Measurements from ENCODE around the gene GPC6. TPM values are rescaled to one million over a fixed set of nuclear protein-coding genes. Genes with fewer than 3 reads are reported as not detected.

Gene GPC6
- total and polyA plus RNA-seq, 4 donors: 5.0 to 37.4 (median 18.9) TPM

- H3K4me1 ChIP-seq (ENCODE audit: control insufficient read depth in 1 of 2, insufficient read depth in 2 of 2, low read length in 2 of 2): no peaks in the 10 kb centered on the region
- no peaks in the 10 kb centered on the region for H3K36me3 ChIP-seq (ENCODE audit: control insufficient read depth in 1 of 2, insufficient read depth in 2 of 2, low read length in 1 of 2)
- peaks cover 2% of the 10 kb centered on the region for H3K9me3 ChIP-seq (ENCODE audit: control insufficient read depth, low read length)
- intact Hi-C loops (cut with DNase I): no loop called here
- ATAC-seq (ENCODE audit: low FRiP score) (no peak), DNase-seq (no peak)
- H3K4me3 ChIP-seq (ENCODE audit: low read length in 2 of 2): no peak overlapping the region
- no peaks in the 10 kb centered on the region for H3K27me3 ChIP-seq (ENCODE audit: control insufficient read depth in 1 of 2, insufficient read depth in 2 of 2, low read length in 1 of 2)
- H3K27ac ChIP-seq (ENCODE audit: low read depth in 1 of 2, low read length in 2 of 2): no peak overlapping the region
Measured at GRCh38 chr13:94417294-94417693, 1190.7 kb downstream of the GPC6 start.

- WGBS, 2 donors: 36 to 59% methylated on average over 1 of the region's 1 CpG
- Histone ChIP-seq H3K9me3 (ENCODE audit: control insufficient read depth, low read length) (peaks cover 2% of the 10 kb centered on the region), H3K4me1 (ENCODE audit: control insufficient read depth in 1 of 2, insufficient read depth in 2 of 2, low read length in 2 of 2) (no peaks in the 10 kb centered on the region), H3K27me3 (ENCODE audit: control insufficient read depth in 1 of 2, insufficient read depth in 2 of 2, low read length in 1 of 2) (no peaks in the 10 kb centered on the region), H3K4me3 (ENCODE audit: low read length in 2 of 2) (no peak overlapping the region), H3K36me3 (ENCODE audit: control insufficient read depth in 1 of 2, insufficient read depth in 2 of 2, low read length in 1 of 2) (no peaks in the 10 kb centered on the region), H3K27ac (ENCODE audit: low read depth in 1 of 2, low read length in 2 of 2) (no peak overlapping the region)
- intact Hi-C loops (cut with DNase I): no loop called here
- no peak for ATAC-seq (ENCODE audit: low FRiP score)
- no peak for DNase-seq
Measured at GRCh38 chr13:94419304-94419924, 1192.8 kb downstream of the GPC6 start.

DNA sequence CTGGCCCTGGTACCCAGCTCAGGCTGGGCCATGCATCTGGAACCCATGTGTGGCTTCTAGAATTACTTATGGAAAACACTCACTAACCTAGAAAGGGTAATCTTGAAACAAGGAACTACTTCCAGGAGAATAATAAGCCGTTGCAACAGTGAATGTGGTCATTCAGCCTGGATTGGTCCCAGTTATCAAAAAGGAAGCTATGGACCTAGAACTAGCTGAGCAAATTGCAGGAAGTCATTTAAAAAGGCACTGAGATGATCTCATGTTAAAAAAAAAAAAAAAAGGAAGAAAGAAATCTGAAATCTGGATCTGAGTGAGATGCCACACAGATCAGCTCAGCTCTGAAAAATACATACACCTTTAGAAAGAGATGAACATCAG is 1193.3 kb downstream of the GPC6 start:
- ATAC-seq (ENCODE audit: low FRiP score) (no peak), DNase-seq (no peak)
- Histone ChIP-seq H3K36me3 (ENCODE audit: control insufficient read depth in 1 of 2, insufficient read depth in 2 of 2, low read length in 1 of 2) (no peaks in the 10 kb centered on the region), H3K27ac (ENCODE audit: low read depth in 1 of 2, low read length in 2 of 2) (no peak overlapping the region), H3K9me3 (ENCODE audit: control insufficient read depth, low read length) (peaks cover 2% of the 10 kb centered on the region), H3K4me1 (ENCODE audit: control insufficient read depth in 1 of 2, insufficient read depth in 2 of 2, low read length in 2 of 2) (no peaks in the 10 kb centered on the region), H3K4me3 (ENCODE audit: low read length in 2 of 2) (no peak overlapping the region), H3K27me3 (ENCODE audit: control insufficient read depth in 1 of 2, insufficient read depth in 2 of 2, low read length in 1 of 2) (no peaks in the 10 kb centered on the region)
- intact Hi-C loops (cut with DNase I): no loop called here
- WGBS, 2 donors: 41 to 69% methylated on average over 1 of the region's 1 CpG

- H3K27me3 ChIP-seq (ENCODE audit: control insufficient read depth in 1 of 2, insufficient read depth in 2 of 2, low read length in 1 of 2): no peaks in the 10 kb centered on the region
- DNase-seq: no peak
- no peaks in the 10 kb centered on the region for H3K4me1 ChIP-seq (ENCODE audit: control insufficient read depth in 1 of 2, insufficient read depth in 2 of 2, low read length in 2 of 2)
- no peak overlapping the region for H3K4me3 ChIP-seq (ENCODE audit: low read length in 2 of 2)
- no peak for ATAC-seq (ENCODE audit: low FRiP score)
- 65 to 74% methylated on average over 5 of the region's 5 CpGs for WGBS, 2 donors
- intact Hi-C loops (cut with DNase I): no loop called here
- H3K9me3 ChIP-seq (ENCODE audit: control insufficient read depth, low read length): peaks cover 1% of the 10 kb centered on the region
- H3K27ac ChIP-seq (ENCODE audit: low read depth in 1 of 2, low read length in 2 of 2): no peak overlapping the region
- H3K36me3 ChIP-seq (ENCODE audit: control insufficient read depth in 1 of 2, insufficient read depth in 2 of 2, low read length in 1 of 2): no peaks in the 10 kb centered on the region
Measured at GRCh38 chr13:94427313-94427953, 1200.8 kb downstream of the GPC6 start.

- Histone ChIP-seq H3K4me3 (ENCODE audit: low read length in 2 of 2) (no peak overlapping the region), H3K9me3 (ENCODE audit: control insufficient read depth, low read length) (peaks cover 1% of the 10 kb centered on the region), H3K36me3 (ENCODE audit: control insufficient read depth in 1 of 2, insufficient read depth in 2 of 2, low read length in 1 of 2) (no peaks in the 10 kb centered on the region), H3K4me1 (ENCODE audit: control insufficient read depth in 1 of 2, insufficient read depth in 2 of 2, low read length in 2 of 2) (no peaks in the 10 kb centered on the region), H3K27ac (ENCODE audit: low read depth in 1 of 2, low read length in 2 of 2) (no peak overlapping the region), H3K27me3 (ENCODE audit: control insufficient read depth in 1 of 2, insufficient read depth in 2 of 2, low read length in 1 of 2) (no peaks in the 10 kb centered on the region)
- ATAC-seq (ENCODE audit: low FRiP score) (no peak), DNase-seq (no peak)
- WGBS, 2 donors: 84 to 88% methylated on average over 2 of the region's 2 CpGs
- intact Hi-C loops (cut with DNase I): no loop called here
Measured at GRCh38 chr13:94431574-94431973, 1205.0 kb downstream of the GPC6 start.

DNA sequence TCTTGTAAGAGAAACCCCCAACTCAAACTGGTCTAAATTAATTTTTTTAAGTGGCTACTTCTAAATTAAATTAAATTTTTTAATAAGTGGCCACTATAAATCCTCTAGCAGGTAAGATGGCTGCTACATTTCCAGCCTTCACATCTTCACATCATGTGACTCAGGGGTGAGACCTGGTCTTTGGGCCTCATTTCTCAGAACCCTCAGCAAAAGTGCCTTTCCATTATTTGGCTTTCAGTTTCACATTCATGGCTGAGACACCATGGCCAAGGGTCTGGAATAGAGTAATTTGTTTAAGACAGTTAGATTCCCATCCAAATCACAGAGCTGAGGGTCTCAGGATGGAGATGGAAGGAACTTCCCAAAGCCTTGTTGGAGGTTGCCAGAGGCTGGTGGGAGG is 1205.4 kb downstream of the GPC6 start:
- no peak for DNase-seq
- no peak overlapping the region for H3K27ac ChIP-seq (ENCODE audit: low read depth in 1 of 2, low read length in 2 of 2)
- no peak overlapping the region for H3K4me3 ChIP-seq (ENCODE audit: low read length in 2 of 2)
- H3K27me3 ChIP-seq (ENCODE audit: control insufficient read depth in 1 of 2, insufficient read depth in 2 of 2, low read length in 1 of 2): no peaks in the 10 kb centered on the region
- intact Hi-C loops (cut with DNase I): no loop called here
- no peaks in the 10 kb centered on the region for H3K4me1 ChIP-seq (ENCODE audit: control insufficient read depth in 1 of 2, insufficient read depth in 2 of 2, low read length in 2 of 2)
- peaks cover 1% of the 10 kb centered on the region for H3K9me3 ChIP-seq (ENCODE audit: control insufficient read depth, low read length)
- H3K36me3 ChIP-seq (ENCODE audit: control insufficient read depth in 1 of 2, insufficient read depth in 2 of 2, low read length in 1 of 2): no peaks in the 10 kb centered on the region
- ATAC-seq (ENCODE audit: low FRiP score): no peak

DNA sequence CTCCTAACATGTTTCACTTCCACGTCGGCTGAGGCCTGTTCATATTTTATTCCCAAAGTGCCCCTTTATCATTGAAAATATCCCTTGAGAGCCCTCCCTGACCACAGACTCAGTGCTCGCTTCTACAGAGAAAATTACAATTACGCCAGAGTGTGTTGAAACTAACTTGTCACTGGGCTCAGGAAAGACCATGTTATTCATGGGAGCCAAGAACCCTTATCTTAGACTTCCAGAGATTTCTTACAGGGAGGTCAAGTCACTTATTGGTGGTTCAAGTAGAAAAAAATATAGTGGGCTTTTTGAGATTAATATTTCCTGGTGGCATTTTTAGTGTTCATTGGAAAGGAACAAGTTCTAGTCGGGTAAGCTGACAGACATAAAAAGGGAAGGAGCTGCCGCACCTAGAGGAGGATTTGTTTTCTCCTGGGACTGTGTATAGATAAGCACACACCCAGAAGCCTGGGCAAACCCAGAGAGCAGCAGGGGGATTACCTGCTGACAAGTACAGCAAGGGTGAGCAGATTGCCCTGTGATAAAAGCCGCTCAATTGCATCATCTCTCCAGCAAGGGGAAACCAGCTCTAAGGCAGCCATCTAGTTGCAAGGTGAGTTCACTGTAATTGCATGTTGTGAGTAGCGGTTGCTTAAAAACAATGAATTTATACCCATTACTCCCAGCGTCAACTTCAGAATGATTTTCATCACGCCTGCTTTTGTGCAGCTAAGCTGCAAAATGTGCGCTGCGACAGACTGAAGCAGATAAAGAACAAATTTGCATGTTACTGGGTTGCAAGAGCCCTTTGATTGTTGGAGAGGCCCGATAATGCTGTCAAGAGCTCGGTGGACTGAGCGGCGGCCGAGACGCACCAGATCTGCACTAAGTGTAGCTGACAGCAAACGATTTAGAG is 1206.7 kb downstream of the GPC6 start:
- H3K27me3 ChIP-seq (ENCODE audit: control insufficient read depth in 1 of 2, insufficient read depth in 2 of 2, low read length in 1 of 2): no peaks in the 10 kb centered on the region
- intact Hi-C loops (cut with DNase I): no loop called here
- no peak overlapping the region for H3K4me3 ChIP-seq (ENCODE audit: low read length in 2 of 2)
- no peak for DNase-seq
- ATAC-seq (ENCODE audit: low FRiP score): no peak
- H3K36me3 ChIP-seq (ENCODE audit: control insufficient read depth in 1 of 2, insufficient read depth in 2 of 2, low read length in 1 of 2): no peaks in the 10 kb centered on the region
- H3K4me1 ChIP-seq (ENCODE audit: control insufficient read depth in 1 of 2, insufficient read depth in 2 of 2, low read length in 2 of 2): no peaks in the 10 kb centered on the region
- no peak overlapping the region for H3K27ac ChIP-seq (ENCODE audit: low read depth in 1 of 2, low read length in 2 of 2)
- peaks cover 1% of the 10 kb centered on the region for H3K9me3 ChIP-seq (ENCODE audit: control insufficient read depth, low read length)
- 66 to 69% methylated on average over 19 of the region's 19 CpGs for WGBS, 2 donors

DNA sequence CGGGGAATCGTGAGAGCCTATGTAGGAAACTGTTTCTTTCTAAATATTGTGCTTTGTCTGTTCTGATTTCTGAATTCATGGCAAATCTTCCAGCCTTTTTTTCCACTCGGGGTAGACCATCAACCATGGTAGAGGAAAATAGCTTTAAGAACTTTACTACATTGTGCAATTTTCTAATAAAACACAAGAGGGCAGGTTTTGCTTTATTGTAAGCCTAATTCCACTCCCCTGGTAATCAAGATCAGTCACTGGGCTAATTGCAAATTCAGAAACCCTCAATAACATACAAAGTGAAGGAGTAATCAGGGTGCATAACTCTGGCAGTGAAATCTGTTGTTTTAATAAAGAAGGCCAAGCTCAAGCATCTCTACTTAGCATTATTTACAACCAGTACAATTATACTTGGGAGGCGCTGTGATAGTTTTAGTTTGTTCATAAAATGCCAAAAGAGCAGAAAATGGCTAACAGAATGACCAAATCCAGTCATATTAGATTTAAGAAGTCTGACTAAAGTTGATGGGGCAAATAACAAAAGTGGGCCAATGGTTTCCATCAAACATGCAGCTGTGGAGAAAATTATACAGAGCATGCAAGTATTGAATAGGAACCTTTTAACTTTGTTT is 1209.1 kb downstream of the GPC6 start:
- ATAC-seq (ENCODE audit: low FRiP score) (peak; percentile 72), DNase-seq (no peak)
- H3K27ac ChIP-seq (ENCODE audit: low read depth in 1 of 2, low read length in 2 of 2): no peak overlapping the region
- H3K36me3 ChIP-seq (ENCODE audit: control insufficient read depth in 1 of 2, insufficient read depth in 2 of 2, low read length in 1 of 2): no peaks in the 10 kb centered on the region
- no peaks in the 10 kb centered on the region for H3K27me3 ChIP-seq (ENCODE audit: control insufficient read depth in 1 of 2, insufficient read depth in 2 of 2, low read length in 1 of 2)
- peaks cover 1% of the 10 kb centered on the region for H3K9me3 ChIP-seq (ENCODE audit: control insufficient read depth, low read length)
- 37 to 38% methylated on average over 4 of the region's 4 CpGs for WGBS, 2 donors
- no peaks in the 10 kb centered on the region for H3K4me1 ChIP-seq (ENCODE audit: control insufficient read depth in 1 of 2, insufficient read depth in 2 of 2, low read length in 2 of 2)
- intact Hi-C loops (cut with DNase I): loop anchor here (5.0 kb wide), 1 partner anchor 182 kb away; no protein-coding TSS in a partner anchor
- no peak overlapping the region for H3K4me3 ChIP-seq (ENCODE audit: low read length in 2 of 2)
